ENCODE measurements around the gene LLGL1.

The LLGL1 gene

GRCh38 chr17:18248300-18248731 lies 22.9 kb downstream of the LLGL1 start:
- H4K20me1 ChIP-seq (ENCODE audit: low read depth, low read length) = no peaks in the 10 kb centered on the region
- H3K9me3 ChIP-seq (ENCODE audit: insufficient read depth, low read length) = no peaks in the 10 kb centered on the region
- H3K4me2 ChIP-seq (ENCODE audit: low read depth, low read length, poor library complexity, severe bottlenecking) = no peak overlapping the region
- TF ChIP-seq CTCF (IDR thresholded peaks at IDR 0.05; ENCODE audit: insufficient read depth, low read length, poor library complexity, severe bottlenecking) = peak; percentile 61
- TF ChIP-seq EZH2phosphoT487 (conservative IDR thresholded peaks at IDR 0.05; ENCODE audit: low read length) = no peak
- no peaks in the 10 kb centered on the region for H3K79me2 ChIP-seq (ENCODE audit: insufficient read depth, low read length)
- H2AFZ ChIP-seq (ENCODE audit: low read depth, low read length, severe bottlenecking) = no peak overlapping the region
- no peaks in the 10 kb centered on the region for H3K27me3 ChIP-seq (ENCODE audit: low read length)
- no peak overlapping the region for H3K27ac ChIP-seq (ENCODE audit: low read depth, low read length)
- no peak overlapping the region for H3K4me3 ChIP-seq (ENCODE audit: insufficient read depth, low read length, poor library complexity, severe bottlenecking)
- H3K36me3 ChIP-seq (ENCODE audit: low read length) = no peaks in the 10 kb centered on the region
- no peak overlapping the region for H3K9ac ChIP-seq (ENCODE audit: low read length)
- no peaks in the 10 kb centered on the region for H3K9me2 ChIP-seq (replicated peaks; ENCODE audit: insufficient read depth, low read length)
- H3F3A ChIP-seq (ENCODE audit: insufficient read depth) = no peaks in the 10 kb centered on the region

- no peak overlapping the region for H3K4me3 ChIP-seq (ENCODE audit: insufficient read depth, low read length, poor library complexity, severe bottlenecking)
- no peaks in the 10 kb centered on the region for H3K9me2 ChIP-seq (replicated peaks; ENCODE audit: insufficient read depth, low read length)
- no peaks in the 10 kb centered on the region for H4K20me1 ChIP-seq (ENCODE audit: low read depth, low read length)
- no peaks in the 10 kb centered on the region for H3K27me3 ChIP-seq (ENCODE audit: low read length)
- no peaks in the 10 kb centered on the region for H3K36me3 ChIP-seq (ENCODE audit: low read length)
- no peaks in the 10 kb centered on the region for H3K79me2 ChIP-seq (ENCODE audit: insufficient read depth, low read length)
- no peaks in the 10 kb centered on the region for H3F3A ChIP-seq (ENCODE audit: insufficient read depth)
- no peaks in the 10 kb centered on the region for H3K9me3 ChIP-seq (ENCODE audit: insufficient read depth, low read length)
- no peak overlapping the region for H3K27ac ChIP-seq (ENCODE audit: low read depth, low read length)
- H3K9ac ChIP-seq (ENCODE audit: low read length) = no peak overlapping the region
- TF ChIP-seq CTCF (IDR thresholded peaks at IDR 0.05; ENCODE audit: insufficient read depth, low read length, poor library complexity, severe bottlenecking) = no peak
- no peak for TF ChIP-seq EZH2phosphoT487 (conservative IDR thresholded peaks at IDR 0.05; ENCODE audit: low read length)
- H2AFZ ChIP-seq (ENCODE audit: low read depth, low read length, severe bottlenecking) = no peak overlapping the region
- no peak overlapping the region for H3K4me2 ChIP-seq (ENCODE audit: low read depth, low read length, poor library complexity, severe bottlenecking)
Measured at GRCh38 chr17:18248811-18249210, 23.4 kb downstream of the LLGL1 start.

GRCh38 chr17:18250259-18250658 lies 24.8 kb downstream of the LLGL1 start:
- Histone ChIP-seq H3K9me3 (ENCODE audit: insufficient read depth, low read length) (no peaks in the 10 kb centered on the region), H3K36me3 (ENCODE audit: low read length) (no peaks in the 10 kb centered on the region), H3K27me3 (ENCODE audit: low read length) (no peaks in the 10 kb centered on the region), H3K27ac (ENCODE audit: low read depth, low read length) (no peak overlapping the region), H3K9ac (ENCODE audit: low read length) (no peak overlapping the region), H3K4me2 (ENCODE audit: low read depth, low read length, poor library complexity, severe bottlenecking) (no peak overlapping the region), H3K4me3 (ENCODE audit: insufficient read depth, low read length, poor library complexity, severe bottlenecking) (no peak overlapping the region), H4K20me1 (ENCODE audit: low read depth, low read length) (no peaks in the 10 kb centered on the region), H3K9me2 (replicated peaks; ENCODE audit: insufficient read depth, low read length) (no peaks in the 10 kb centered on the region), H2AFZ (ENCODE audit: low read depth, low read length, severe bottlenecking) (no peak overlapping the region), H3K79me2 (ENCODE audit: insufficient read depth, low read length) (no peaks in the 10 kb centered on the region), H3F3A (ENCODE audit: insufficient read depth) (no peaks in the 10 kb centered on the region)
- no peak for TF ChIP-seq CTCF (IDR thresholded peaks at IDR 0.05; ENCODE audit: insufficient read depth, low read length, poor library complexity, severe bottlenecking)

GRCh38 chr17:18250708-18251107 lies 25.3 kb downstream of the LLGL1 start:
- H3K4me3 ChIP-seq (ENCODE audit: insufficient read depth, low read length, poor library complexity, severe bottlenecking) = no peak overlapping the region
- H3K27ac ChIP-seq (ENCODE audit: low read depth, low read length) = no peak overlapping the region
- H3K27me3 ChIP-seq (ENCODE audit: low read length) = no peaks in the 10 kb centered on the region
- H2AFZ ChIP-seq (ENCODE audit: low read depth, low read length, severe bottlenecking) = no peak overlapping the region
- no peak overlapping the region for H3K9ac ChIP-seq (ENCODE audit: low read length)
- no peaks in the 10 kb centered on the region for H3K9me2 ChIP-seq (replicated peaks; ENCODE audit: insufficient read depth, low read length)
- no peaks in the 10 kb centered on the region for H3K79me2 ChIP-seq (ENCODE audit: insufficient read depth, low read length)
- H3K9me3 ChIP-seq (ENCODE audit: insufficient read depth, low read length) = no peaks in the 10 kb centered on the region
- no peaks in the 10 kb centered on the region for H3K36me3 ChIP-seq (ENCODE audit: low read length)
- H3K4me2 ChIP-seq (ENCODE audit: low read depth, low read length, poor library complexity, severe bottlenecking) = no peak overlapping the region
- H4K20me1 ChIP-seq (ENCODE audit: low read depth, low read length) = no peaks in the 10 kb centered on the region
- TF ChIP-seq EZH2phosphoT487 (conservative IDR thresholded peaks at IDR 0.05; ENCODE audit: low read length) (no peak), CTCF (IDR thresholded peaks at IDR 0.05; ENCODE audit: insufficient read depth, low read length, poor library complexity, severe bottlenecking) (no peak)
- H3F3A ChIP-seq (ENCODE audit: insufficient read depth) = no peaks in the 10 kb centered on the region

Measured in SU-DHL-6 (cell line).